NB4 (cell line): ENCODE measurements around the gene RASGRP3.

ENCODE experiments used
- DNase-seq: peaks from one replicate; pipeline ENCODE4 v3.0.0; 2010; ENCODE audit warnings: low read depth
- H3K4me3 ChIP-seq: one replicate; pipeline ENCODE4 v1.5.1; 2011; ENCODE audit warnings: mild to moderate bottlenecking, low read depth, low read length, moderate library complexity
- MYC ChIP-seq: IDR thresholded peaks from 2 replicates; pipeline ENCODE4 v1.6.1; 2011; ENCODE audit warnings: low read depth, low read length
- POLR2A ChIP-seq: IDR thresholded peaks from 2 replicates; pipeline ENCODE4 v1.6.1; 2011; ENCODE audit warnings: mild to moderate bottlenecking; ENCODE audit not compliant: insufficient read length; ENCODE audit errors: extremely low read depth
- TF ChIP-seq, protein P1 (sequence below): IDR thresholded peaks from 2 replicates; pipeline ENCODE4 v1.6.1; 2011; ENCODE audit warnings: low read depth, low read length
- TF ChIP-seq, protein P2 (sequence below): IDR thresholded peaks from one replicate; pipeline ENCODE4 v1.5.1; 2012; ENCODE audit warnings: low read depth, low read length

The RASGRP3 gene

DNA sequence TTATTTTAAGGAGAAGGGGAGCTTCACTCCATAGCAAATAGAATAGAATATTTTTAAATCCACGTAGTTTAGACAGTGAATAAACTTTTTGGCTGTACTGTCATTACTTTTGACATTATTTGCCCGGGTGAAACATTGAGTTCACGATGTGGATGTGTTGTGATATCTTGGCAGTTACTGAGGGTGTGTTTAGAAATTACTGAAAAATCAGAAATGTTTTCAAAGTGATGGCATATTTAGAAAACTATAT, 123.4 kb downstream of the RASGRP3 start:
- no peak for DNase-seq
- H3K4me3 ChIP-seq: peak overlapping the region; percentile 92
- TF ChIP-seq, protein P1, sequence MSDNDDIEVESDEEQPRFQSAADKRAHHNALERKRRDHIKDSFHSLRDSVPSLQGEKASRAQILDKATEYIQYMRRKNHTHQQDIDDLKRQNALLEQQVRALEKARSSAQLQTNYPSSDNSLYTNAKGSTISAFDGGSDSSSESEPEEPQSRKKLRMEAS: no peak
- TF ChIP-seq MYC (no peak), POLR2A (no peak)
- TF ChIP-seq, protein P2, sequence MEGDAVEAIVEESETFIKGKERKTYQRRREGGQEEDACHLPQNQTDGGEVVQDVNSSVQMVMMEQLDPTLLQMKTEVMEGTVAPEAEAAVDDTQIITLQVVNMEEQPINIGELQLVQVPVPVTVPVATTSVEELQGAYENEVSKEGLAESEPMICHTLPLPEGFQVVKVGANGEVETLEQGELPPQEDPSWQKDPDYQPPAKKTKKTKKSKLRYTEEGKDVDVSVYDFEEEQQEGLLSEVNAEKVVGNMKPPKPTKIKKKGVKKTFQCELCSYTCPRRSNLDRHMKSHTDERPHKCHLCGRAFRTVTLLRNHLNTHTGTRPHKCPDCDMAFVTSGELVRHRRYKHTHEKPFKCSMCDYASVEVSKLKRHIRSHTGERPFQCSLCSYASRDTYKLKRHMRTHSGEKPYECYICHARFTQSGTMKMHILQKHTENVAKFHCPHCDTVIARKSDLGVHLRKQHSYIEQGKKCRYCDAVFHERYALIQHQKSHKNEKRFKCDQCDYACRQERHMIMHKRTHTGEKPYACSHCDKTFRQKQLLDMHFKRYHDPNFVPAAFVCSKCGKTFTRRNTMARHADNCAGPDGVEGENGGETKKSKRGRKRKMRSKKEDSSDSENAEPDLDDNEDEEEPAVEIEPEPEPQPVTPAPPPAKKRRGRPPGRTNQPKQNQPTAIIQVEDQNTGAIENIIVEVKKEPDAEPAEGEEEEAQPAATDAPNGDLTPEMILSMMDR: no peak

DNA sequence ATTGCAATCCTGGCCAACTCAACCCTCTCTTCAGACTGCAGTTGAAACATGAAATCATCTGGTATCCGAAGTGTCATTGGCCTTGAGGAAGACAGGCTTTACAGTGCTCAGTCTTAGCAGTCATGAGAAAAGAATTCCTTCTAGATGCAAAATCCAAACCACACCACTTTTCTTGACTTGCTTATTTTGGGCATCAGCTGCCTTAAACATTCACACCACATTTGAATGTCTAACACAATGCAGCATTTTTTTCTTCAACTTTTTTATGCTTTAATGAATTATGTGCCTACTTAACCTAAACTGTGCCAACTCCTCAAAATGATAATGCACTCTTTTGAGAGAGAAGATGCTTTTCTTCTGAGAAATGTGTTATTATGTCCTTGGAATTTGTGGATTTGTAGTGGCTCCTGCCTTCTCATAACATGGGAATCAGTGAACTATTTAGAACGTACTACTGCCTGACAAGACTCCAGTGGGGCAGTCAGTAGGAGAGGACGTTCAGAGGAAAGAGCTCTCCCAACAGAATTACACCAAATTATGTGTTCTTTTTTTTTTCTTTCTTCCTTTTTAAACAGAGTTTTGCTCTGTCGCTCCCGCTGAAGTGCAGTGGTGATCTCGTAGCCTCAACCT, 125.9 kb downstream of the RASGRP3 start:
- DNase-seq: no peak
- H3K4me3 ChIP-seq: no peak overlapping the region
- TF ChIP-seq, protein P1: no peak
- TF ChIP-seq POLR2A: no peak
- TF ChIP-seq, protein P2: no peak
- no peak for TF ChIP-seq MYC

DNA sequence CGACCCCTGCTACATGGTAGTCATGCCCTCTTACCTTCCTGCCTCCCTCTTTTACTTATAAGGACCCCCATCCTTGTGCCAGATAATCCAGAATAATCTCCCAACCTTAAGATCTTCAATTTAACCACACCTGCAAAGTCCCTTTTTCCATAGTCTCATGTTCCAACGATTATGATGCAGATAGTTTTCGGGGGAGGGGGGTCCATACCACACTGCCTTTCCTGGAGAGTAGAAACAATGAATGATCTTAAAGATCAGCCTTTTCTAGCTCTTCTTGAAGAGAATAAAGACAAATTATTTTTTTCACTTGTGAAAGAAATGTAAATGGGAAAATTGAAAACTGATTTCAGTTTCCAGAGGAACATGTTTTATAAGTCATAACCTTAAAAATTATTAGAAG, 127.0 kb downstream of the RASGRP3 start:
- TF ChIP-seq POLR2A (no peak), MYC (no peak)
- TF ChIP-seq, protein P2: no peak
- TF ChIP-seq, protein P1: no peak
- no peak overlapping the region for H3K4me3 ChIP-seq
- no peak for DNase-seq

DNA sequence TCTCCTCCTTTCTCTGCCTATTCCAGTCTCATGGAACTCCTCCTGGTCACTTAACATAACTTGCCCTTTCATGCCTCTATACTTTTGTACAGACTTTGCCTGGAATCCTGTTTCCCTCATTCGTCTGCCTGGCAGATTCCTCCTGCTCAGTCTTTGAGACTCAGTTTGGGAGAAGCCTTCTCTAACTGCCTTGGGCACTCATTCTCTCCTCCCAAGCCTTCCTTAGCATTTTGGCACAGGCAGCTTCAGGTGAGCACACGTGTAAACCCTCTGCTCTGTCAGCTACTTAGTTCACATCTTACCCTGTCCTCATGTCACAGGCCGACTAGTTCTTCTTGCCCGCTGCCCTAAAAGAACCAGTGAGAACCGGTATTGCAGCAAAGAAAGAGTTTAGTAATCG, 128.6 kb downstream of the RASGRP3 start:
- DNase-seq: no peak
- H3K4me3 ChIP-seq: no peak overlapping the region
- TF ChIP-seq, protein P1: no peak
- TF ChIP-seq, protein P2: no peak
- TF ChIP-seq MYC: no peak
- TF ChIP-seq POLR2A: no peak

DNA sequence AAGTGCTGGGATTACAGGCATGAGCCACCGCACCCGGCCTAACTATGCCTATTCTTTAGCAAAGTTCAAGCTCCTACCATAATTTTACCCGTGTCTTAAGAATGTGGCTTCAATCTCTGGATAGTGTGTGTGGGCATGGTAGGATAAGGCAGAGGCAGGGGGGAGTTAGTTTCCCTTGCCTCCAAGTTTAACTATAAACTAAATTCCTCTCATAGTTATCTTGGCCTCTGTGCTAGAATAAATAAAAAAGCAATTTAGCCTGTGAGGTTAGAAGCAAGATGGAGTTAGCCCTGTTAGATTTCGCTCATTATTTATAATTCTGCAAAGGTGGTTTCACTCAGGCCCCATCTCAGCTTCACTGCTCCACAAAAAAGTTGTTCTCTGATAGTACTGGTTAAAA, 129.7 kb downstream of the RASGRP3 start:
- DNase-seq: no peak
- no peak overlapping the region for H3K4me3 ChIP-seq
- TF ChIP-seq, protein P2: no peak
- TF ChIP-seq POLR2A (no peak), MYC (no peak)
- TF ChIP-seq, protein P1: no peak

DNA sequence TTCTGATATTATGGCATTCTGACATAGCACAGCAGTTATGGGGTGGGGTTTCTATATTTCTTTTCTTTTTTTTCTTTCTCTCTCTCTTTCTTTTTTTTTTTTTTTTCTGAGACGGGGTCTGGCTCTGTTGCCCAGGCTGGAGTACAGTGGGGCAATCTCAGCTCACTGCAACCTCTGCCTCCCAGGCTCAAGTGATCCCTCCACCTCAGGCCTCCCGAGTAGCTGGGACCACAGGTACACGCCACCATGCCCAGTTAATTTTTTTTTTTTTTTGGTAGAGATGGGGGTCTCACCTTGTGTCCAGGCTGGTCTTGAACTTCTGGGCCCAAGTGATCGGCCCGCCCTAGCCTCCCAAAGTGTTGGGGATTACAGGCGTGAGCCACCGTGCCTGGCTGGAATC, 130.2 kb downstream of the RASGRP3 start:
- TF ChIP-seq POLR2A (no peak), MYC (no peak)
- TF ChIP-seq, protein P1: no peak
- TF ChIP-seq, protein P2: no peak
- no peak for DNase-seq

More for the DNA sequence above, 130.2 kb downstream of the RASGRP3 start:
- H3K4me3 ChIP-seq: no peak overlapping the region
